GM15510 (cell line): ENCODE measurements around the gene LIMCH1.

Experiments
- POLR2A ChIP-seq: IDR thresholded peaks from 3 replicates; pipeline ENCODE4 v1.6.1; 2011; ENCODE audit warnings: borderline replicate concordance; ENCODE audit not compliant: insufficient read length; ENCODE audit errors: extremely low read depth

LIMCH1 gene

DNA sequence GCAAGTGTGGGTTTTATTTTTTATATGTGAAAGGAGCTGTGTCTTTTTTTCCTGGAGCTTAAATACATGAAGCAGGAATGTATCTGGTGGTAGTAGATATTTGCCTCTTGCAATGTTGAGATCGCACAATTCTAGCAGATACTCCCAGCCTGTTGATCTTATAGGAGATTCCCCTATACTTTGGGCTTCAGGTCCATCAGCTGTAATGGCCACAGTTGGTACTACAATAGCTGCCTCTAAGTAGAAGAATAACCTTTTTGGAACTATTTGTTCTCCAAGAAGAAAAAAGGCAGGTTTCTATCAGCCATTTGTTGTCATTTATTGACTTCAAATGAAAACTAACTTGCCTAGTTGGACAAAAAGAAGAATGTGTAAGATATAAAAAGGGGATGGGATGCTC is 37.7 kb downstream of the LIMCH1 start:
- no peak for TF ChIP-seq POLR2A

DNA sequence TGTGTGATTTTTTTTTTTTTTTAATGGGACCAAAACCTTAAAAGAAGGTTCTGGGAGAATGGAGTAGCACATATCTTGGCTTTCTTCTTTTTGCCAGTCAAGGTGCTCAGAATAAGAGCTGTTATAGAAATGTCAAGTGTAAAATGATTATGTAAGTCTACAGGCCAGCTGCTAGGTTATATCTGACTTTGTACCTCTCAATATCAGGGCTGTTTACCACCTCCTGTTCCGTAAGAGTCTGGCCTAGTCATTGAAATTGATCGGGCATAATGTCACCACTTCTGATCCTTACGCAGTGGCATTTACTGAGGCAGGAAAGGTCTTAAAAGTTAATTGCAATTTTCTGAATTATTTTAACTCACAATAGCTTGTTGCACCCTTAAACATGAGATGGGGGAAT is 41.1 kb downstream of the LIMCH1 start:
- no peak for TF ChIP-seq POLR2A

DNA sequence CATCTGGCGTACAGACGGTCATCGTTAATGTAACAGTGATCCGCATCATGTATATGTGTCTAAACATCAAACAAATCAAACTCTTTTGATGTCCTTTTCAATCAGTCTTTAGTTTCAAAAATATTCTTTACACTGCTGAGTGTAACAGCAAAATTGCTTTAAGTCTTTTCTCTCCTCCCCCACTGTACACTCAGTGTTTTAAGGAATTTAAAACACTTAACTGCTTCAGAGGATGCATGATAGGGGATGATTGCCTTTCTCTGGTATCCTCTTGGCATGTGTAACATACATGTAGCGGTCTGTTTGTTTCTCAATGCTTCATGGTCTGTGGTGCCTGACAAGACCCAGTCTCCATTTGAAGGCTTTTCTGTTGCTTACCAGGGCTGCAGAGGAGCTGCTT is 41.6 kb downstream of the LIMCH1 start:
- no peak for TF ChIP-seq POLR2A

DNA sequence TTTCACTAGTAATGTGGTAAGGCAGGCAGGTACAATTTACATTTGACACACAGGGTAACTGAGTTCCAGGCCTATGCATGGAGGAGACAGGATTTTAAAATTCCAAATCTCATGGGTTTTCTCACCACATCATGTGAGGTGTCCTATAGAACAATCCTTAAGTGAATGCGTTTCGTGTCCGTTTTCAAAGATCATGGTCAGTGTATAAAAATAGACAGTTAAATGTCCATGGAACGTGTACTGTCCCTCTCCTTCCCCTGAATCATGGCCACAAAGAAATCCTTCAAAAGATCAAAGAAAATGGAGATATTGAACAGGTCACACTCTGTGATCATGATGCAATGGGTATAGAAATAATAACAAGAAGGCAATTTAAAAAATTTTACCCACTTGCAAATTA is 42.0 kb downstream of the LIMCH1 start:
- no peak for TF ChIP-seq POLR2A

DNA sequence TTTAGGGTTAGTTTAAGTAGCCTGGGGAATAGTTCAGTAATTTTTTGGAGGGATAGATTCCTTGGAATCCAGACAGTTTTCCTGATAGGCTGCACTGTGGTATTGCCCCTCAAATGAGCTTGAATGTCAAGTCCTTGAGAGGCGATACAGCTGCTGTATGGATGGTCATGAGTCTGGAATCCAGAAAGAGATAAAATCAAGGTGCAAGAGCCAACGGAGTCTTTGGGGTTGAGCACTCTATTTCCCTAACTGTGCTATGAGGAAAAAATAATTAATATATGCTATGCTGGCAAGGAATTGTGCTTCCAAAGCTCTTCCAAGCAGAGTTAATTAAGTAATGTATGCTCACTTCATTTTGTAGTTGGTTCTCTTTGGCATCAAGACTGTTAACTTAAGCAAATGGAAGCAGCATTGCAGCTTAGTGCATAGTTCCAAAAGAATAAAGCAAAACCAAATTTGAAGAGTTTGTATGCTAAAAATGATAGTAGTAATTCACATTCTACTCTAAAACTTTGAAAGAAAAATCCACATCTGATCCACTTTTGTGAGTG is 48.8 kb downstream of the LIMCH1 start:
- TF ChIP-seq POLR2A, result no peak

DNA sequence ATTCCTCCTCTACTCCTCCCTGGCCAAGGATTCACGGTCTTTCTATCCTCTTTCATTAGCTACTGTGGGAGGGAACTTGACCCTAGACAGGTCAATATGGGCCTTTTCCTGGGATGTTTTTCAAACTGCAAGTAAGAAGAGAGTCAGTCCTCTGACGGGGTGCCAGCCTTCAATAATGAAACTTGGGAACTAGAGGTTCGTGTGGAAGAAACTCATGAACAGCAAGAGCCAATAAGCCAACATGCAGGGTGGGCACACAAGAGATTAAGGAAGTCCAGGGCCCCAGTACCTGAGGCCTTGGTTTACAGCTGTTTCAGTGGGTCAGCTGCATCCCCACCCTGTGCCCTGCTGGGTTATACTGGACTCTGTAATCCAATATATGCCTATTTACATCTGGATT is 49.3 kb downstream of the LIMCH1 start:
- TF ChIP-seq POLR2A, result no peak

DNA sequence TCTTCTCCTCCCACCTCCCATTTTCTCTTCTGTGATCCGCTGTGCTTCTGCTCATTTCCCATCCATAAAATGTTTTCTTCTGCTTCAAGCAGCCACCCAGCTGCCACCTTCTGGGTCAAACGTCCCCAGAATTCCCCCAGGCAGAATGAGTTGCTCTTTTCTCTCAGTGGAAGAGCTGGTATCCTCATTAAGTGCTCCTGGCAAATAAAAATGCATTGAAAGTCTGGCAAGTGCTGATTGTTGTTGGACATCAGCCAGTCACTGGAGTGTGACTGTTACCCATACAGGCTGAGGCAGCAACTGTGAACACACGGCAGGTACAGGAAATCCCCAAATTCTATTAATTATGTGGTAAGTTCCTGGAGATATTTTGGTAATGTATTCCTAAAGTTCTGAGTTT is 52.6 kb downstream of the LIMCH1 start:
- no peak for TF ChIP-seq POLR2A

DNA sequence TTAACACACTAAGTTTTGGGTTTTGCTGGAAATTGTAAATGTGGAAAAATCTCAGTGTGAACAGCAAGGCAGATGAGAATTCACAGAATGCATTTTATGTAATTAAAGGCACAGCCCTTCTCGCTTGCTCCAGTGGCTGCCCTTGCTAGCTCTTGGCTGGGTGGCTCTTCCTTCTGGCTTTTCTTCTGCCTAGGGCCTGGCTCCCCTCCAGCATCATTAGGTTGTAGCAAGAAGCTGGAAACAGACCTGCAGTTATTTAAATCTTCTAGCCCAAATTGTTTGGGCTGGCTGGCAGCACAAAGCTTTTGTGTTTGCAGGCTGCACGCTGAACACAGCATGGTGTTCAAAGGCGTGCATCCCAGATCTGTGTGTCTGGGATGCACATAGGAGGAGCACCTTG is 56.5 kb downstream of the LIMCH1 start:
- no peak for TF ChIP-seq POLR2A

DNA sequence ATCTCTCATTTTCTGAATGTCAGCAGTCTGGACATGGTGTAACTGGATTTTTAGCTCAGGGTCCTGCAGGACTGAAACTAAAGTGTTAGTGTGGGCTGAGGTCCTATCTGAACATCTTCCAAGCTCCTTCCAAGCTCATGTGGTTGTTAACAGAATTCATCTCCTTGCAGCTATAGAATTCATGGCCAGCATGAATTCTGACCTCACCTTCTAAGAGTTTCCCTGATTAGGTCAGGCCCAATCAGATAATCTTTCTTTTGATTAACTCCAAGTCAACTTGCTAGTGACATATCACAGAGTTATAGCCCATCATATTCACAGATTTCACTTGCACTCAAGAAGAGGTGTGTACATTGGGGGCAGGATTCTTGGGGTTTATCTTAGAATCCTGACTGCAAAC is 59.5 kb downstream of the LIMCH1 start:
- TF ChIP-seq POLR2A, result no peak

DNA sequence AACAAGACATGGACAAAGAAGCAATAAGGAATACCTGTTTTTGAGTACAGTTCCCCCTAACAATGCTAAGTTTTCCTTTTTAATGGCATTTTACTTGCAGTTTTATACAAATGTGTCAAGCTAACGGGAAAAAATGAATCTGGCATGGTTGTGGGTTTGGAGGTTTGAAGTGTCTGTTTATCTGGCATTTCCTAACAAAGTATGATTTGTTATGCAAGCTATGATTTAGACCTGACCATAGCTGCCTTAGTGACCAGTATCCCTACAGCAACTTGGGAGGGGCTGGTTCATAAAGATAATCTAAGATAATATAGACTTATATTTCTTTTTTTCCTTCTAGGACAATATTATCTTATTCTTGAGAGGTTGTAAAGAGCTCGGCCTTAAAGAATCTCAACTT is 60.6 kb downstream of the LIMCH1 start:
- TF ChIP-seq POLR2A, result no peak

DNA sequence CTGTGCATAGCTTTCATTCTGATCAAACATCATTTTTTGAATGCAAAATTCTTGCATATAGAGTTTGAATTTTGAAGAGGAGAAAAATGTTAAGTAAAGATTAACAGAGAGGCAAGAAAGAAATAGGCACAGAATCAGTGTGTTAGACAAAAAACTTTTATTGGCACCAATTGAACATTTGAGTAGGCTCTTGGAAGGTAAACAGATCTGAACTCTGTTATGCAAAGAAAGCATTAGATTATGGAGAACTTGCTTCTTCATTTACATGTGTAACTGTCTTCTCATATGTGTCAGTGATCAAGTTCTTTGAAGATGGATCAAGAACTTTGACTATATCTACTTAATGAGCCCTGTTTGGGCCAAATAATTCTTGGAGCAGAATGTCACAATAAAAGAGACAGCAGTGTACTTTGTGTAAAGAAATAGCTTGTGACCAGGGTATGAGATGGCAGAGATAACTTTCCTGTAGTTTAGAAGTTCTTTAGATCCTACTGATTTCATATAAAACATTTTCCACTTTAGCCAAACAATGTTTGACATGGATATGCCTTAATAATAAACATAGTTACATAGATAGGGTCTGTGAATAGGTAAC is 61.3 kb downstream of the LIMCH1 start:
- TF ChIP-seq POLR2A, result no peak

DNA sequence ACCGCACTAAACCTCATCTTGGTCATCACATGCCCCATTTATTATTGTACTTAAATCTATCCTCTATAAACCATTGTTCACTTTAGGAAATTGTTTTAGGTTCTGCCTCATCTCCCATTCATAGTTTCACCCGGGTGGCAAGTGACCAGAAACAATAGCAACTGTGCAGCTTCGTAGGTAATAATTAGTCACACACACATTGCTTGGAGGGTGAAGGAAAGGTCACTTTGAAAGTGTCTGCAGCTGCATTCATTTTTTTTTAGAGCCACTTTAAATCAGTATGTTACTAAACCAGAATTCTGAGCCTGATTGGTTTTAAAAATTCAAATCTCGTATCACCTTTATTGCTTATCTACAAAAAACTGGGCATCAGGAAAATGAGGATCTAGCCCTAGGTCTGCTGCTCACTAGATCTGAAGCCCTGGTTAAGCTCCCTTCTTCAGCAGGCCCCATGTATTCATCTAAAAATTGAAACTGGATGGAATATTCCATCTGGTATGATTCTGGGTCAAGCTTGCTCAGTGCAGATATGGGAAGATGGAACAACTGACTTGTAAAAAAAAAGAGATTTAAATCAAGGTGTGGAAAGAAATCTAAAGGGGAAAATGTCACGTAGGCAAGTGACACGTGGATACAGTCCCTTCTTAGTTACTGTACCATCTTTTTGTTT is 62.4 kb downstream of the LIMCH1 start:
- TF ChIP-seq POLR2A, result no peak

DNA sequence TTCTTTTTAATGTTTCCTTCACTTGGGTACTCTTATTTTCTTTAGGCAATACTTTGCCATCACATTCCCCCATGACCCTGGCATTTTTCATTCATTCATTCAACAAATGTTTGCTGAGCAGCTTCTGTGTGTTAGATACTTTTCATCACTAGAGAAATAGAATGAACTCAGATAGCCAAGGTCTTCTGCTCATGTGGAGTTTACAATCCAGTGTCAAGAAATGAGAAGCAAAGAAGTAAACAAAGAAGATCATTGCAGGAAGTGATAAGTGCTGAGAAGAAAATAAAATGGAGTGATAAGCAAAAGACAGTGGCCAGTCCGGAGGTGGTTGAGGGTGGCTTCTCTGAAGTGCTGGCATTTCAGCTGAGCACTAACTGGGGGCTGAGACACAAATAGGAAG is 63.1 kb downstream of the LIMCH1 start:
- no peak for TF ChIP-seq POLR2A

DNA sequence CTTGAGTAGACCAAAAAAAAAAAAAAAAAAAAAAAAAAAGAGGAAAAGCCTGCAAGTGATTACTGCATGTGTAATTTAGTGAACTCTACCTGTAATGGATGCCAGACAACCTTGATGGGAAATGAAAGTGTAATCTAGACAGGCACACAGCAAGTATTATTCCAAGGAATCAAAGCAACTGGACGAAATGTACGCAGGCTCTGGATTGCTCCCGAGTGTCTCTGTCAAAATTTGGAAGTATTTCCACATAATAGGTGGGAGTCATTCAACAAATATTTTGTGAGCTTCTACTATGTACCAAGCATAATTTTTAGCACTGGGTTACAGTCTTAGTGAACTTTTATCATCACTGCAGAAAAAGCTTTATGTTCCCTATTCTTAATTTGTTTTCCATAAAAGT is 64.2 kb downstream of the LIMCH1 start:
- TF ChIP-seq POLR2A, result no peak

DNA sequence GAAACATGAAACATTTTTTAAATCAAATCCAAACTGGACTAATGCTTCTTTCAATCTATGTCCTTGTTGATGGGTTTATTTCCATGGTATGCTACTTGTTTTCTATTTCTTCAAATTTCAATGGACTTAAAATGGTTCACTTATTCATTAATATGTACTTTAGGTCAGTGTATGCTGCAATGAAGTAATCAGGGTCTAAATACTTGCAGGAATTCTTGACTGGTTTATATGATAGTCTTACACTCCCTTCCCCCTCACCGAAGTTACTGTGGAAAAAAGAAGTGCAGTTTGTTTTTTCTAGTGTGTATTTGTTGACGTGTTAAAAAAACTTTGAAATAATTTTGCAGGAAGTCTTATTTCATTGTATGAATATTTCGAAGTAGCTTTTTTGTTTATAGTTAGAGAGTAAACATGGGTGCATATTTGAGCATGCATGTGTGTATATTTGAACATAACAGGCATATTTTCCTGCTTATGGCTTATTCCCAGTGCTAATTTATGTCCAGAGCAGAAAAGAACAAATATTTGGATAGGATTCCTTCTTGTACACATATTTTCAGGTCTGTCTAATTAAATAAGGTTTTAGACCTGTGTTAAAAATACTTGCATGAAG is 65.0 kb downstream of the LIMCH1 start:
- TF ChIP-seq POLR2A, result no peak

DNA sequence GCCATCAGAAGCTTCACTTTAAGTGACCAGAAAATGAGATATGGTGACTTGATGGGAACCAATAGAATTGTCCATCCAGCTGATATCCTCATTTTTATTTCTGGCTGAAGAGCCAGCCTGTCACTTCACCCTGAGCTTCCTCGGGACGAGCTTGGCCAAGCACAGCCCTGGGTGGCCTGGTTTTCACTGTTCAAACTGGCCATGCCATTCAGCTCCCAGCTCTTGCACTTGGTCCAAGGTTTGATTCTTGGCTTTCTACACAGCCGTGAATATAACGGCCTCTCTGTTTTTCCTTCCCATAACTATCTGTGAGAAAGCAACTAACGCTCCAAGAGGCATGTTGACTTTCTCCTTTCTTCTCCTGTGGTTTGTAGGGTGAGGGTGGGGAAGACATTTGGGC is 71.9 kb downstream of the LIMCH1 start:
- TF ChIP-seq POLR2A, result no peak
